ENCODE data around the gene MYOZ2. TPM values are rescaled to one million over a fixed set of nuclear protein-coding genes. Genes with fewer than 3 reads are reported as not detected.
"Not testable (repeated sequence)": the region's sequence is repeated elsewhere in the genome, so short reads cannot be mapped to it uniquely, and the experiment has no call there.

The MYOZ2 gene
- total RNA-seq, 2 donors from 2014 or later, result not detected

- Mint-ChIP-seq H3K9me3 (peaks cover 4% of the 10 kb centered on the region), H3K4me3 (no peak overlapping the region), H3K27me3 (ENCODE audit: insufficient read depth) (no peaks in the 10 kb centered on the region), H3K36me3 (ENCODE audit: low read depth) (no peaks in the 10 kb centered on the region), H3K27ac (no peak overlapping the region), H3K4me1 (no peaks in the 10 kb centered on the region)
- Histone ChIP-seq H3K36me3 (ENCODE audit: control insufficient read depth, insufficient read depth, low read length) (no peaks in the 10 kb centered on the region), H3K4me3 (ENCODE audit: low read length) (no peak overlapping the region), H3K9me3 (ENCODE audit: control insufficient read depth, low read length) (no peaks in the 10 kb centered on the region), H3K27ac (ENCODE audit: low read depth, low read length) (no peak overlapping the region), H3K4me1 (ENCODE audit: control insufficient read depth, insufficient read depth, low read length) (no peaks in the 10 kb centered on the region), H3K9ac (ENCODE audit: extremely low read depth, low read length, poor library complexity, severe bottlenecking) (no peak overlapping the region), H3K27me3 (ENCODE audit: control insufficient read depth, insufficient read depth, low read length, poor library complexity, severe bottlenecking) (no peaks in the 10 kb centered on the region)
- 87 to 91% methylated on average over 6 to 7 of the region's 7 CpGs for WGBS, 2 experiments (ENCODE audit: insufficient coverage in 1 of 2, insufficient read length in 1 of 2)
- no peak for TF ChIP-seq CTCF (conservative IDR thresholded peaks at IDR 0.05)
- no peak for DNase-seq
These were observed 36.6 kb downstream of the MYOZ2 start for GRCh38 chr4:119172223-119172622.

GRCh38 chr4:119173729-119174361 is 38.2 kb downstream of the MYOZ2 start:
- H3K9me3 Mint-ChIP-seq; H3K27me3 ChIP-seq (ENCODE audit: control insufficient read depth, insufficient read depth, low read length, poor library complexity, severe bottlenecking); H3K36me3 ChIP-seq (ENCODE audit: control insufficient read depth, insufficient read depth, low read length); H3K9ac ChIP-seq (ENCODE audit: extremely low read depth, low read length, poor library complexity, severe bottlenecking); DNase-seq; H3K4me3 Mint-ChIP-seq; H3K4me3 ChIP-seq (ENCODE audit: low read length); H3K4me1 Mint-ChIP-seq; H3K27me3 Mint-ChIP-seq (ENCODE audit: insufficient read depth); H3K4me1 ChIP-seq (ENCODE audit: control insufficient read depth, insufficient read depth, low read length); H3K27ac Mint-ChIP-seq; H3K27ac ChIP-seq (ENCODE audit: low read depth, low read length); H3K36me3 Mint-ChIP-seq (ENCODE audit: low read depth); H3K9me3 ChIP-seq (ENCODE audit: control insufficient read depth, low read length): not testable (repeated sequence)
- 92 to 99% methylated on average over 8 to 30 of the region's 30 CpGs for WGBS, 2 experiments (ENCODE audit: insufficient coverage in 1 of 2, insufficient read length in 1 of 2)

GRCh38 chr4:119179011-119179410 is 43.4 kb downstream of the MYOZ2 start:
- no peak for TF ChIP-seq CTCF (conservative IDR thresholded peaks at IDR 0.05)
- Mint-ChIP-seq H3K9me3 (no peaks in the 10 kb centered on the region), H3K27me3 (ENCODE audit: insufficient read depth) (no peaks in the 10 kb centered on the region), H3K4me3 (no peak overlapping the region), H3K36me3 (ENCODE audit: low read depth) (no peaks in the 10 kb centered on the region), H3K27ac (no peak overlapping the region), H3K4me1 (peaks cover 6% of the 10 kb centered on the region)
- H3K4me3 ChIP-seq (ENCODE audit: low read length), result no peak overlapping the region
- H3K9ac ChIP-seq (ENCODE audit: extremely low read depth, low read length, poor library complexity, severe bottlenecking), result no peak overlapping the region
- no peak overlapping the region for H3K27ac ChIP-seq (ENCODE audit: low read depth, low read length)
- 79 to 100% methylated on average over 1 of the region's 1 CpG for WGBS, 2 experiments (ENCODE audit: insufficient coverage in 1 of 2, insufficient read length in 1 of 2)
- no peaks in the 10 kb centered on the region for H3K27me3 ChIP-seq (ENCODE audit: control insufficient read depth, insufficient read depth, low read length, poor library complexity, severe bottlenecking)
- H3K9me3 ChIP-seq (ENCODE audit: control insufficient read depth, low read length), result no peaks in the 10 kb centered on the region
- no peaks in the 10 kb centered on the region for H3K36me3 ChIP-seq (ENCODE audit: control insufficient read depth, insufficient read depth, low read length)
- no peaks in the 10 kb centered on the region for H3K4me1 ChIP-seq (ENCODE audit: control insufficient read depth, insufficient read depth, low read length)
- DNase-seq, result no peak

- Histone ChIP-seq H3K9me3 (ENCODE audit: control insufficient read depth, low read length) (no peaks in the 10 kb centered on the region), H3K27me3 (ENCODE audit: control insufficient read depth, insufficient read depth, low read length, poor library complexity, severe bottlenecking) (no peaks in the 10 kb centered on the region), H3K4me3 (ENCODE audit: low read length) (no peak overlapping the region), H3K4me1 (ENCODE audit: control insufficient read depth, insufficient read depth, low read length) (no peaks in the 10 kb centered on the region), H3K27ac (ENCODE audit: low read depth, low read length) (no peak overlapping the region), H3K9ac (ENCODE audit: extremely low read depth, low read length, poor library complexity, severe bottlenecking) (no peak overlapping the region), H3K36me3 (ENCODE audit: control insufficient read depth, insufficient read depth, low read length) (no peaks in the 10 kb centered on the region)
- DNase-seq, result no peak
- Mint-ChIP-seq H3K36me3 (ENCODE audit: low read depth) (no peaks in the 10 kb centered on the region), H3K9me3 (no peaks in the 10 kb centered on the region), H3K27ac (no peak overlapping the region), H3K27me3 (ENCODE audit: insufficient read depth) (no peaks in the 10 kb centered on the region), H3K4me3 (no peak overlapping the region), H3K4me1 (peaks cover 6% of the 10 kb centered on the region)
- 91 to 100% methylated on average over 1 to 2 of the region's 2 CpGs for WGBS, 2 experiments (ENCODE audit: insufficient coverage in 1 of 2, insufficient read length in 1 of 2)
- TF ChIP-seq CTCF (conservative IDR thresholded peaks at IDR 0.05), result no peak
These were observed 48.5 kb downstream of the MYOZ2 start for GRCh38 chr4:119184128-119184527.
